ENCODE measurements around the gene SIGLEC10.

The SIGLEC10 gene

GRCh38 chr19:51367565-51368365 lies 49.7 kb downstream of the SIGLEC10 start:
- H3K9ac ChIP-seq (ENCODE audit: low read length), result peak overlapping the region; percentile 96
- no peaks in the 10 kb centered on the region for H3K9me3 ChIP-seq (ENCODE audit: insufficient read depth, low read length)
- H3K27ac ChIP-seq (ENCODE audit: low read length), result peak overlapping the region; percentile 83
- TF ChIP-seq, protein P1, sequence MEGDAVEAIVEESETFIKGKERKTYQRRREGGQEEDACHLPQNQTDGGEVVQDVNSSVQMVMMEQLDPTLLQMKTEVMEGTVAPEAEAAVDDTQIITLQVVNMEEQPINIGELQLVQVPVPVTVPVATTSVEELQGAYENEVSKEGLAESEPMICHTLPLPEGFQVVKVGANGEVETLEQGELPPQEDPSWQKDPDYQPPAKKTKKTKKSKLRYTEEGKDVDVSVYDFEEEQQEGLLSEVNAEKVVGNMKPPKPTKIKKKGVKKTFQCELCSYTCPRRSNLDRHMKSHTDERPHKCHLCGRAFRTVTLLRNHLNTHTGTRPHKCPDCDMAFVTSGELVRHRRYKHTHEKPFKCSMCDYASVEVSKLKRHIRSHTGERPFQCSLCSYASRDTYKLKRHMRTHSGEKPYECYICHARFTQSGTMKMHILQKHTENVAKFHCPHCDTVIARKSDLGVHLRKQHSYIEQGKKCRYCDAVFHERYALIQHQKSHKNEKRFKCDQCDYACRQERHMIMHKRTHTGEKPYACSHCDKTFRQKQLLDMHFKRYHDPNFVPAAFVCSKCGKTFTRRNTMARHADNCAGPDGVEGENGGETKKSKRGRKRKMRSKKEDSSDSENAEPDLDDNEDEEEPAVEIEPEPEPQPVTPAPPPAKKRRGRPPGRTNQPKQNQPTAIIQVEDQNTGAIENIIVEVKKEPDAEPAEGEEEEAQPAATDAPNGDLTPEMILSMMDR (IDR thresholded peaks at IDR 0.05; ENCODE audit: low read depth, low read length), result no peak
- TF ChIP-seq EZH2phosphoT487 (IDR thresholded peaks at IDR 0.05; ENCODE audit: low read depth), result no peak
- H3K79me2 ChIP-seq (ENCODE audit: low read length), result peaks cover 19% of the 10 kb centered on the region
- H2AFZ ChIP-seq (ENCODE audit: low read depth, low read length), result peak overlapping the region; percentile 65
- no peaks in the 10 kb centered on the region for H3K36me3 ChIP-seq (replicated peaks; ENCODE audit: low read depth, low read length)
- H4K20me1 ChIP-seq (ENCODE audit: insufficient read depth, low read length), result no peaks in the 10 kb centered on the region
- H3K4me2 ChIP-seq (ENCODE audit: low read length), result peak overlapping the region; percentile 91
- H3K4me3 ChIP-seq (ENCODE audit: low read length), result peak overlapping the region; percentile 95
- no peaks in the 10 kb centered on the region for H3K27me3 ChIP-seq (ENCODE audit: low read depth, low read length)
- peaks cover 12% of the 10 kb centered on the region for H3K4me1 ChIP-seq (ENCODE audit: low read length)

DNA sequence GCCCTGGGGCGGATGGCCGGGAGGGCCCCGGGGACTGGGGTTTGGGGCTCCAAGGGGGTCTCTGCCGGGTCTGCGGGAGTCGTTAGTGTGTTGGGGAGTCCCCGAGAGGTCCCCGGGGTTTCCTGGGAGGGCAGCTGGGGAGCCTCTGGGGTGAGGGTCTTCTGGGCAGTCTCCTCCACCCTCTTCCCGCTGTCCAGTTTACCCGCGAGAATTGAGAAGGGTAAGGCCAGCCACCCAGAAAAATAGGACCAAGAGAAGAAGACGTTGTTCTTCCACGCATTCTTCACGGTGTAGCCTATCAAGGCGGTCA lies 50.2 kb downstream of the SIGLEC10 start:
- Histone ChIP-seq H3K36me3 (replicated peaks; ENCODE audit: low read depth, low read length) (no peaks in the 10 kb centered on the region), H3K4me1 (ENCODE audit: low read length) (peaks cover 12% of the 10 kb centered on the region), H4K20me1 (ENCODE audit: insufficient read depth, low read length) (no peaks in the 10 kb centered on the region), H3K4me3 (ENCODE audit: low read length) (peak overlapping the region; percentile 95), H3K4me2 (ENCODE audit: low read length) (peak overlapping the region; percentile 84), H2AFZ (ENCODE audit: low read depth, low read length) (peak overlapping the region; percentile 29; the same call in 1 of the 2 replicates), H3K27ac (ENCODE audit: low read length) (peak overlapping the region; percentile 83), H3K9ac (ENCODE audit: low read length) (peak overlapping the region; percentile 96), H3K27me3 (ENCODE audit: low read depth, low read length) (no peaks in the 10 kb centered on the region), H3K9me3 (ENCODE audit: insufficient read depth, low read length) (no peaks in the 10 kb centered on the region), H3K79me2 (ENCODE audit: low read length) (peaks cover 19% of the 10 kb centered on the region)
- no peak for TF ChIP-seq EZH2phosphoT487 (IDR thresholded peaks at IDR 0.05; ENCODE audit: low read depth)
- TF ChIP-seq, protein P1 (IDR thresholded peaks at IDR 0.05; ENCODE audit: low read depth, low read length), result no peak

- H3K27ac ChIP-seq (ENCODE audit: low read length), result peak overlapping the region; percentile 83
- peaks cover 12% of the 10 kb centered on the region for H3K4me1 ChIP-seq (ENCODE audit: low read length)
- H3K79me2 ChIP-seq (ENCODE audit: low read length), result peaks cover 19% of the 10 kb centered on the region
- no peaks in the 10 kb centered on the region for H4K20me1 ChIP-seq (ENCODE audit: insufficient read depth, low read length)
- peak overlapping the region; percentile 96 for H3K9ac ChIP-seq (ENCODE audit: low read length)
- H3K4me3 ChIP-seq (ENCODE audit: low read length), result peak overlapping the region; percentile 95
- H3K36me3 ChIP-seq (replicated peaks; ENCODE audit: low read depth, low read length), result no peaks in the 10 kb centered on the region
- no peaks in the 10 kb centered on the region for H3K27me3 ChIP-seq (ENCODE audit: low read depth, low read length)
- H3K4me2 ChIP-seq (ENCODE audit: low read length), result peak overlapping the region; percentile 94
- H2AFZ ChIP-seq (ENCODE audit: low read depth, low read length), result peak overlapping the region; percentile 29; the same call in 1 of the 2 replicates
- TF ChIP-seq EZH2phosphoT487 (IDR thresholded peaks at IDR 0.05; ENCODE audit: low read depth), result no peak
- TF ChIP-seq, protein P1 (IDR thresholded peaks at IDR 0.05; ENCODE audit: low read depth, low read length), result no peak
- H3K9me3 ChIP-seq (ENCODE audit: insufficient read depth, low read length), result no peaks in the 10 kb centered on the region
These were observed 50.8 kb downstream of the SIGLEC10 start for GRCh38 chr19:51366389-51367254.

DNA sequence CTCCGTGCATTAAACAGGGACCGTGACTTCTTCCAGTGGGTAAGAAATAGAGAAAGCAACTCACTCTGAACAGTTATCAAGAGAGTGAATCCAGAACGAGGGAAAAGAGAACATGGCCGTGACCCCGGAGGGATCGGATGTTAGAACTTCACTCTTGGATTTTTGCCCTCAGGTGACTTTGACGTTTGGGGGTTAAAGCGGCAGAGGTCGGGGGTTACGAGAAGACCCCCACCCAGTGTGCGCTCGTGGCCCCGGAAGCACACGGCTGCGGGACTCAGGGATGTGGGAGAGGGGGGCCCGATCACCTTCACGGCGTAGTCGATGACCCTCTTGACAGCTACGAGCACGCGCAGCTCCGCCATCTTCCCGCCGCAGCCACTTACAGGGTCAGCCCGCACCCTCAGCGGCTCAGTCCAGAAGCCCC lies 51.5 kb downstream of the SIGLEC10 start, which contains the start of gene ETFB:
Gene ETFB, minus strand, starts transcription at position 424 of the 424 bp plus-strand sequence. Its CDS starts 62 bp downstream, at position 362.
- peak within 1 kb of the TSS; percentile 83 for H3K27ac ChIP-seq (ENCODE audit: low read length)
- H4K20me1 ChIP-seq (ENCODE audit: insufficient read depth, low read length), result no peaks in the 10 kb centered on the region
- peaks cover 19% of the 10 kb centered on the region for H3K79me2 ChIP-seq (ENCODE audit: low read length)
- H3K27me3 ChIP-seq (ENCODE audit: low read depth, low read length), result no peaks in the 10 kb centered on the region
- peak within 1 kb of the TSS; percentile 94 for H3K4me2 ChIP-seq (ENCODE audit: low read length)
- H3K4me1 ChIP-seq (ENCODE audit: low read length), result peaks cover 12% of the 10 kb centered on the region
- peak within 1 kb of the TSS; percentile 96 for H3K9ac ChIP-seq (ENCODE audit: low read length)
- no peak for TF ChIP-seq EZH2phosphoT487 (IDR thresholded peaks at IDR 0.05; ENCODE audit: low read depth)
- TF ChIP-seq, protein P1 (IDR thresholded peaks at IDR 0.05; ENCODE audit: low read depth, low read length), result no peak
- H3K4me3 ChIP-seq (ENCODE audit: low read length), result peak within 1 kb of the TSS; percentile 95
- no peaks in the 10 kb centered on the region for H3K9me3 ChIP-seq (ENCODE audit: insufficient read depth, low read length)
- H3K36me3 ChIP-seq (replicated peaks; ENCODE audit: low read depth, low read length), result no peaks in the 10 kb centered on the region
- peak within 1 kb of the TSS; percentile 34 for H2AFZ ChIP-seq (ENCODE audit: low read depth, low read length)
